ENCODE measurements around the gene COL6A3.

COL6A3 gene

GRCh38 chr2:237438080-237438940 lies 24.3 kb upstream of the COL6A3 start:
- DNase-seq: no peak

DNA sequence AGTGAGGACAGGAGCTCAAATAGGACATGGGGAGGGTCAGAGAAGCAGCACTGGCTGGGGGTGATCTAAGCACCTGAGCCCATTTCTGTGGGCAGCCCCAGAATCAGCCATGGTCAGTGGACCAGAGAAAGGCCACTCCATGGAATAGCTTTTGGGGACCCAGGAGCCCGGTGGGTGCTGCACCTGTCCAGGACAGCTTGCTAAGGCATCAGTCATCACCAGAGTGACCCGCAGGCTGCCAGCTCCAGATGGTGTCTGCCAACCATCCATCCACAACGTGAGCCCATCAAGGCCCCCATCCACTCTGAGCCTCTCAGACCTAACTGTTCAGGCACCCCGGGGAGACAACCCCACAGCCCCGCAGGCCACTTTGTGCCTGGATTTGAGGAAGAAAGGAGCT lies 23.6 kb upstream of the COL6A3 start:
- DNase-seq: no peak

DNA sequence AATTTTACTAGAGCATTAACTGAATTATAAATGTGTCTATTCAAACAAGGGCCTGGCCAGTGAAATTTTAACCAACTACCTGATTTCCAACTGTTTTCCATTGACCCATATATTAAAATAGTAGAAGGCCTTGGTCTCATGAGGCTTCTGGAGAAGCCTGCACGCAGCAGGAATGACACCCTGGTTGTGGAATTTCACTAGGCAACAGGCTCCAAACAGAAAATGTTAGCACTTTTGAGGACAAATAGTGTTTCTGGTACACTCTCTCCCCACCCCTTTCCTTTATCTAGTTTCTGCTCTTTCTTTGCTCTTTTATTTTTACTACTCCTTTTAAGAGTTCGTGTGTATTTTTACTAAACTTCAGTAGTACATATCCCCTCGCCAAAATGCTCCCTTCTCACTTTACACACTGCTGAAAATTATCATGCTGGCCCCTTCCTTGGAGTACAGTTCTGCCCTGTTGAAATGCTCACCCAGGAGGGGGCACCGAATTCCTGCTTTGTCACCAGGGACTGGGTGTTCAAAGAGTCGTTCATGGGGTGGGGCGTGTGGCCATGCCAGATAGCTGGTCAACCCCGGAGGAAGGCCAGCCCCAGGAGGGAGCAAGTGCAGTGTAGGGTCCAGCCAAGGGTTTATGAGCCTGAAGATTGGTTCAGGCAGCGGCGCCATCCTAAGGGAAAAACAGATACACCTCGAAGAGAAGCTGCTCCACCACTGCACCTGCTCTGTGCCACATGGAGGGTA lies 22.1 kb upstream of the COL6A3 start:
- DNase-seq: no peak

- peak; percentile 92 for DNase-seq
Observed at GRCh38 chr2:237434866-237435311, 20.9 kb upstream of the COL6A3 start.

GRCh38 chr2:237433920-237434676 lies 20.1 kb upstream of the COL6A3 start:
- peak; percentile 29 for DNase-seq

DNA sequence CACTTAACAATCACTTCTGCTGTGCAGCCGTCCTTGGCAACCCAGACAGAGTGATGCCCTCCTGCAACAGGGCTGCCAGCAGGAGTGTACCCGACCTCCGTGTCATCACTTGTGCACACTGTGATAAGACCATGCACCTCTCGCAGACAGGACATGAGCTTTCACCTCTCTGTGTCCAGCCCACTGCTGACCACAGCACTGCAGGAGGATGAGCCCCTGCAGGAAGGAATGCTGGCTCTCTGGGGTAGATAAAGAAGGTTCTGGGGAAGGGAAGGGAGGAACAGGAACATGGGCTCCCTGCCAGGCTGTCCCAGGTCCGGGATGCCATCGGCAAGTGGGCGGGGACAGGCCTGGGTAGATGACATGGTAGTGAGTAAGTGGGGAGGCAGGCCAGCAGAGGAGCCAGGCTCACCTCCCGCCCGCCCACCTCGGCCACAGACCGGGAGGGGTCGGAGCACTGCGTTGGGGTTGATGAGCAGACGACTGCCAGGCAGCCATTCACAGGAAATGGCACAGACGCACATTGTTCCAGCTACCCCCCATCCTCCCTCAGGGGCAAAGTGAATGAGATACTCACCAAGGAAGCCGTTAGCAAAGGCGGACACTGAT lies 18.6 kb upstream of the COL6A3 start:
- peak; percentile 94 for DNase-seq

DNA sequence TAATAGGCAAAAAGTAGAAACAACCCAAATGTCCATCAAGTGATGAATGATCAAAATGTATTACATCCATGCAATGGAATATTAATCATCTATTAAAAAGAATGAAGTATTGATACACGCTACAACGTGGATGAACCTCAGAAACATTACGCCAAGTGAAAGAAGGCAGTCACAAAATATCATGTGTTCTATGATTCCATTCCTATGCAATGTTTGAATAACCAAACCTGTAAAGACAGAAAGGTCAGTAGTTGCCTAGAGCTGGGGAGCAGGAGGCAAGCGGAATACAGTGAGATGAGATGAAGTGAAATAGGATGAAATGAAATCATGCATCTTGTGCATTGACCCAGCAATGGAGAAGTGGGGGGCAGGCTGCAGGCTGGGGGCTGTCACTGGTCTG lies 17.9 kb upstream of the COL6A3 start:
- DNase-seq: no peak

GRCh38 chr2:237431372-237431771 lies 17.4 kb upstream of the COL6A3 start:
- peak; percentile 64 for DNase-seq

DNA sequence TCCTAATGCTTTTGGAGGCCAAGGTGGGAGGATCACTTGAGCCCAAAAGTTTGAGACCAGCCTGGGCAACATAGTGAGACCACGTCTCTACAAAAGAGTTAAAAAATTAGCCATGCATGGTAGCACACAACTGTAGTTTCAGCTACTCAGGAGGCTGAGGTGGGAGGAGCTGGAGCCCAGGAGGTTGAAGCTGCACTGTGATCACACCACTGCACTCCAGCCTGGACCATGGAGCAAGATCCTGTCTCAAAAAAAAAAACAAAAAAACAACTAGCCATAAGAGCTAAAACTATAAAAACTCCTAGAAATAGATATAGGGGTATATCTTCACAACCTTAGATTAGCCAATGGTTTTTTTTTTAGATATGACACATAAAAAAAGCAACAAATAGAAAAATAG lies 16.9 kb upstream of the COL6A3 start:
- no peak for DNase-seq

DNA sequence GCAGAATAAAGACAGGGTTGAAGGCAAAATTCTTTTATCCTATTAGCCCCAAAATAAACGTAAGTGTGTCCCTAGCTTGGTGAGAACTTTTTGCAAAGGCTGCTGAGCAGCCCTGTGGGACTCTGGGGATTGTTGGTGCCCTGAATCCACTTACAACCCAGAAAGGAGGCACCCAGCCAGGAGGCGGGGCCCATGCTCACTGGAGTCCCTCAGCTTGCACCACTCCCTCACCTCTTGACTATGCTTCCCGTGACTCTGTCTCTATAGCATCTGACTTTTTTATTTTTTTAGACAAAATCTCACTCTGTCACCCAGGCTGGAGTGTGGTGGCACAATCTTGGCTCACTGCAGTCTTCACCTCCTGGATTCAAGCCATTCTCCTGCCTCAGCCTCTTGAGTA lies 15.8 kb upstream of the COL6A3 start:
- peak; percentile 50 for DNase-seq

DNA sequence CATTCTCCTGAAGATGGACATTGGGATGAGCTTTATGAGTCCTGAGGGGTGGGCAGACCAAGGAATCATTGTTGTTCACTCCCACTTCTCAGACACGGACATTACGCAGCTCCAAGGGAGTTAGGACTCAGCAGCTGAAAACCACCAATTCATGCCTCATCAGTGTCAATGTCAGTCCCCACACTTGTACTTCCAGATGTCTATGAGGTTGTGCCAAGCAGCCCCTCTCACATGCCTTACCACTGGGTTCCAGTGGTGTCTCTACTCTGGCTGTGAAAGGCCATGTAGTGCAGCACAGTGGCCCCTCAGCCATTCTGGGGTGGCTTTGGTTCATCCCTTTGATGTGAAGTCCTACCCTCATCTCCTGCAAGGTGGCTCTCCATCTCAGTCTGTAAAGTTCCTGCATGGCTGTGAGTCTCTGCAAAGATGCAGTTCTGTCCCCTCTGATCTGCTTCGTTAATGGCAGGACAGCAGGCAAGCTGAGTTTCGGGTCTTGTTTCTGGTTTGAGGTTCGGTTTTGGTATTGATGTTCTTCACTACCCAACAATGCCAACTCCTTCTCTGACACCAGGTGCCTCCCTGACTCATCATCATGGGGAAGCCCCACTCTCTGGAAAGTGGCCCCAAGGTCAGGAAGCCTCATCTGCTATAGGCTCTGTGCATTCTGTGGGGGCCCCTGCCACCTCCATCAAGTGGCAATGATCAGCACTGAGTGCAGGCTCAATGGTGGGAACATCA lies 14.0 kb upstream of the COL6A3 start:
- DNase-seq: peak; percentile 91

- DNase-seq: no peak
Observed at GRCh38 chr2:237426517-237426916, 12.6 kb upstream of the COL6A3 start.

- no peak for DNase-seq
Observed at GRCh38 chr2:237425320-237425719, 11.4 kb upstream of the COL6A3 start.

GRCh38 chr2:237424544-237424943 lies 10.6 kb upstream of the COL6A3 start:
- no peak for DNase-seq

DNA sequence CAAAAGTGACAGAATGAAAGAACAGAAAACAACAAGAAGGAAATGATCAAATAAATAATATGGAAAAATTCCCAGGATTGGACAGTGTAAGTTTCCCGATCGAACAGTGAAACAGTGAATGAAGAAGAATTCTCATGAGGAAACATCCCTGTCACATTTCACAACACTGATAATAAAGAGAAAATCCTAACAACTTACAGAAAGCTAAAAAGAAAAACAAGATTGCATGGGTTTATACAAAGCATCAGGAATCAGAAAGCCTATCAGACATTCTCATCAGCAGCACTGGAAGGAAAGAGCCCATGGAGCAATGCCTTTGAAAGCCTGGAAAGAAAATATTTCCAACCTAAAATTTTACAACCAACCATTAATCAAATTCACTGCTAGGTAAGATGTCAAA lies 9.9 kb upstream of the COL6A3 start:
- DNase-seq: no peak

DNA sequence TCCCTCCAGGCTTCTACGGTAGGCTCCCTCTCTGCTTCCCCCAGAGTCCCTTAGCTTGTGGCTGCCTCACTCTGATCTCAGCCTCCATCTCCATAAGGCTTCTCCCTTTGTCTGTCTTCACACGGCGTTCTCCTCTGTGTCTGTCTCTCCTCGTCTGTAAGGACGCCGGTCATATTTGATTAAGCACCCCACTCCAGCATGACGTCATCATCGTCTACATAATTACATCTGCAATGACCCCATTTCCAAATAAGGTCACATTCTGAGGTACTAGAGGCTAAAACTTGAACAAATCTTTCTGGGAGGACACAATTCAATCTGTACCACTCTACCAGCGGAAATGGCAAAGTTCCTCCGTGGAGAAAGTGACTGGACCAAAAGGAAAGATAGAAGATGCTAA lies 8.3 kb upstream of the COL6A3 start:
- DNase-seq: no peak

GRCh38 chr2:237421542-237422116 lies 7.7 kb upstream of the COL6A3 start:
- DNase-seq: peak; percentile 89

DNA sequence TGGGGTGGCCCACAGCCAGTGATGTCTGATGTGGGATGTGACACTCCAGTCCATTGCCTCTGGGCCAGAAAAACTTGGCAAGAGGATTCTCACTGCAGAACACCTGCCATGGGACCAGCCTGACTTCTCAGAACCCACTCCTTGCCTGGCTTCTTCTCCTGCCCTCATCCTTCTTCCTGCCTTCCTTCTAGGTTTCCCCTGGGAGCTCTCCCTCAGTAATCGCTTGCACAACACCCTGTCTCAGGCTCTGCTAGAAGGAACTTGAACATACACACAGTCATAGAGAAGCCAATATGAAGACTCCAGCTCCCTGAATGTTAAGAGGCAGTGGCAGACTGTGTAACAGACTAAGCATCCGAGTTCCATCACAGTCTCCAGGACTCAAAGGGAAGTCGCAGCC lies 4.3 kb upstream of the COL6A3 start:
- DNase-seq: no peak

DNA sequence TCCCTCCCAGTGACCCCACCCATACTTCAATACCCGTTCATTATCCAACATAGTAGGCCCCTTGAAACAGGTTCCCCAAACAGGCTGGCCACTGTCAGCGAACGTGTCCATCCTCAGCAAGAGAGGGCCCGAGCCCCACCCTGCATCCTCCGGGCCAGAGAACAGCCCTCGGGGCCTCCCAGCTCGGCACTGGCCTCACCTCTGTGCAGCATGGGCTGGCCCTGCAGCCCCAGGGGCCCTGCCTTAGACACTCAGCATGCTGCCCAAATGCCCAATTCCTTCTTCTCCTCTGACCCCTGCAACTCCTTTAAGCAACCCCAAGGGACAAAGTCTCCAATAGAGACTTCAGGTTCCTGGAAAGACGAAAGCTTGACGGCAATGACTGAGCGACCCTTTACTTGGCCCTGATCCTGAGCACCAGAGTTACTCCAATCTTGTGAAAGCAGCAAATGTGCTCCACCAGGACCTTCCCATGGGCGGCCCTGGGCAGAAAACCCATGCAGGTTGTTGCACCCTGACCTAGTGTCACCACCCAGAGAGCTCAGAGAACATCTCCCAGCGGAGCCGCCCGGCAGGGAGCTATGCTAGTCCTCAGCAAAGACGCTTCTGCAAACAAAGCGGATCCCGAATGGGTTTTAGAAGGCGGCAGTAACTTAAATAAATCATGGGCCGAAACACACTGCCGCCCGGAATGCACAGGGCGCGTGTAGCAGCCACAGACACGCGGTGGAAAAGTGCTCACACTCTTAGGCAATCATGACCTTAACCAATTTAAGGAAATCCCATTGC lies 782 bp downstream of the COL6A3 start:
- no peak for DNase-seq

DNA sequence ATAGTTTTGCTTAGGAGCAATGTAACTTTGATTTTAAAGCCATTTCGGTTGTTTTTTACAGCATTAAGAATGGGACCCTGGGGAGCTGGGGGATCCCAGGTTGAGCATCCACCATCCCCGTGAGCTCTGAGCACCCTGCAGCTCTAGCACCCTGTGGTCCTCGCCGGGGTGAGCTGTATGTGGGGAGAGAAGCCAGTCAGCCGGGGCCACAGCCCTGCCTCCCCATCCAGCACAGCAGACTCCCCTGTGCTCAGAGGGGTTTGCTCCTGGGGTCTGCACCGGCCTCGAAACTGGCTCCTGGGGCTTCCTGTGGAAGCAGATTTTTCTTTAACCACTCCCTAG lies 1.3 kb downstream of the COL6A3 start:
- no peak for DNase-seq

All from stimulated activated CD4-positive, alpha-beta T cell treated with anti-CD3 and anti-CD28 coated beads, Interleukin-15, amount 100 ng/mL, for 24 hours (primary cell).